PC-3 (cell line): Measurements from ENCODE around the gene CD180. TPM values are rescaled to one million over a fixed set of nuclear protein-coding genes. Genes with fewer than 3 reads are reported as not detected.

ENCODE experiments used
- ATAC-seq: fragments of 200-7000 bp; cut with Tn5 transposase; 2 replicates; pipeline ENCODE4 v1.9.1; 2020; ENCODE audit warnings: mild to moderate bottlenecking, moderate library complexity
- BruUV-seq: library from RNA; stranded (reverse); fragments of 400-500 nt; replicated peaks from 2 replicates; lab custom pipeline; 2021; lab: Mats Ljungman, UMichigan
- CTCF ChIA-PET: fragments of 300-600 bp; sonication (Branson Sonifier 250); formaldehyde crosslinking; loops from one replicate; lab custom pipeline; 2022; ENCODE audit warnings: antibody characterized with exemption; lab: Charles Lee
- POLR2A ChIA-PET: fragments of 300-600 bp; sonication (Branson Sonifier 250); formaldehyde crosslinking; loops from one replicate; lab custom pipeline; 2022; ENCODE audit warnings: antibody characterized with exemption; ENCODE audit not compliant: unreplicated experiment; lab: Charles Lee
- DNase-seq: peaks from one replicate; pipeline ENCODE4 v3.0.0-alpha.2; 2015
- H2AFZ ChIP-seq: fragments of 300-600 bp; sonication (generic); 2 replicates; pipeline ENCODE4 v1.6.0; 2016; ENCODE audit warnings: antibody characterized with exemption, low read length
- H3F3A ChIP-seq: fragments of 300-600 bp; sonication (generic); one replicate; pipeline ENCODE4 v1.6.0; 2017; ENCODE audit warnings: antibody characterized with exemption, low read length, control low read depth, mild to moderate bottlenecking; ENCODE audit not compliant: unreplicated experiment
- H3K27ac ChIP-seq: fragments of 300-600 bp; sonication (generic); 2 replicates; pipeline ENCODE4 v1.5.1; 2016; ENCODE audit warnings: mild to moderate bottlenecking, low read length
- H3K27me3 ChIP-seq: fragments of 300-600 bp; sonication (generic); 2 replicates; pipeline ENCODE4 v1.6.1; 2016; ENCODE audit warnings: low read length, mixed read lengths
- H3K36me3 ChIP-seq: fragments of 300-600 bp; sonication (generic); 2 replicates; pipeline ENCODE4 v1.6.1; 2016; ENCODE audit warnings: low read depth, mixed run types, low read length, mixed read lengths
- H3K4me1 ChIP-seq: fragments of 300-600 bp; sonication (generic); 2 replicates; pipeline ENCODE4 v1.5.1; 2016; ENCODE audit warnings: low read length; ENCODE audit not compliant: insufficient read depth
- H3K4me2 ChIP-seq: fragments of 300-600 bp; sonication (generic); 2 replicates; pipeline ENCODE4 v1.6.0; 2016; ENCODE audit warnings: low read length
- H3K4me3 ChIP-seq: fragments of 300-600 bp; sonication (generic); 2 replicates; pipeline ENCODE4 v1.5.1; 2016; ENCODE audit warnings: mild to moderate bottlenecking, low read length, mixed read lengths
- H3K79me2 ChIP-seq: fragments of 300-600 bp; sonication (generic); 2 replicates; pipeline ENCODE4 v1.6.1; 2017; ENCODE audit warnings: low read length, mixed read lengths
- H3K9ac ChIP-seq: fragments of 300-600 bp; sonication (generic); 2 replicates; pipeline ENCODE4 v1.6.0; 2016; ENCODE audit warnings: mild to moderate bottlenecking, low read length
- H3K9me2 ChIP-seq: fragments of 300-600 bp; sonication (generic); replicated peaks from 2 replicates; pipeline ENCODE4 v1.6.1; 2016; ENCODE audit warnings: mixed run types, low read length, mixed read lengths
- H3K9me3 ChIP-seq: fragments of 300-600 bp; sonication (generic); 2 replicates; pipeline ENCODE4 v1.6.1; 2016; ENCODE audit warnings: low read length, mixed read lengths
- H4K20me1 ChIP-seq: fragments of 300-600 bp; sonication (generic); 2 replicates; pipeline ENCODE4 v1.6.1; 2016; ENCODE audit warnings: low read length, mixed read lengths
- EZH2 ChIP-seq: fragments of 300-600 bp; sonication (generic); IDR thresholded peaks from one replicate; pipeline ENCODE4 v1.6.1; 2017; ENCODE audit warnings: antibody characterized with exemption, mild to moderate bottlenecking, low read length; ENCODE audit not compliant: unreplicated experiment
- EZH2phosphoT487 ChIP-seq: fragments of 300-600 bp; sonication (generic); IDR thresholded peaks from 2 replicates; pipeline ENCODE4 v1.6.1; 2018; ENCODE audit warnings: mild to moderate bottlenecking, antibody characterized with exemption, low read length, borderline replicate concordance
- intact Hi-C: fragments of 100-400 bp; cut with micrococcal nuclease; formaldehyde crosslinking; loops from 2 replicates; pipeline ENCODE4 v1.9.0; 2023
- total RNA-seq: library from RNA; depleted of rRNA; stranded (reverse); fragments of >200 nt; gene quantifications from 2 replicates; pipeline ENCODE4 v1.2.3, GENCODE V29; 2014
- TF ChIP-seq, protein P1 (sequence below): fragments of 300-600 bp; sonication (generic); conservative IDR thresholded peaks from 2 replicates; pipeline ENCODE4 v1.5.1; 2017; ENCODE audit warnings: antibody characterized with exemption, low read depth, mild to moderate bottlenecking, low read length

The CD180 gene
- total RNA-seq, 1 experiment from 2014 or later: not detected

GRCh38 chr5:67192719-67193438 is 3.7 kb downstream of the CD180 start:
- Histone ChIP-seq H4K20me1 (no peaks in the 10 kb centered on the region), H3K4me3 (no peak overlapping the region), H2AFZ (no peak overlapping the region), H3K27ac (no peak overlapping the region), H3K4me1 (0 out of 2 replicates have a peak, but pooled peaks cover 6% of the 10 kb centered on the region), H3K9me2 (no peaks in the 10 kb centered on the region), H3K36me3 (no peaks in the 10 kb centered on the region), H3K9me3 (no peaks in the 10 kb centered on the region), H3K9ac (no peak overlapping the region), H3K27me3 (no peaks in the 10 kb centered on the region), H3K79me2 (no peaks in the 10 kb centered on the region), H3F3A (no peaks in the 10 kb centered on the region), H3K4me2 (no peak overlapping the region)
- BruUV-seq: no TSS peak
- ChIA-PET POLR2A (interaction anchor here (0.6 kb wide), 1 partner anchor 9 kb away, joined by 6 read pairs; no protein-coding TSS in a partner anchor), CTCF (no interaction called here)
- no peak for ATAC-seq
- no peak for DNase-seq
- intact Hi-C loops: no loop called here
- no peak for TF ChIP-seq EZH2phosphoT487
- no peak for TF ChIP-seq EZH2
- TF ChIP-seq, protein P1, sequence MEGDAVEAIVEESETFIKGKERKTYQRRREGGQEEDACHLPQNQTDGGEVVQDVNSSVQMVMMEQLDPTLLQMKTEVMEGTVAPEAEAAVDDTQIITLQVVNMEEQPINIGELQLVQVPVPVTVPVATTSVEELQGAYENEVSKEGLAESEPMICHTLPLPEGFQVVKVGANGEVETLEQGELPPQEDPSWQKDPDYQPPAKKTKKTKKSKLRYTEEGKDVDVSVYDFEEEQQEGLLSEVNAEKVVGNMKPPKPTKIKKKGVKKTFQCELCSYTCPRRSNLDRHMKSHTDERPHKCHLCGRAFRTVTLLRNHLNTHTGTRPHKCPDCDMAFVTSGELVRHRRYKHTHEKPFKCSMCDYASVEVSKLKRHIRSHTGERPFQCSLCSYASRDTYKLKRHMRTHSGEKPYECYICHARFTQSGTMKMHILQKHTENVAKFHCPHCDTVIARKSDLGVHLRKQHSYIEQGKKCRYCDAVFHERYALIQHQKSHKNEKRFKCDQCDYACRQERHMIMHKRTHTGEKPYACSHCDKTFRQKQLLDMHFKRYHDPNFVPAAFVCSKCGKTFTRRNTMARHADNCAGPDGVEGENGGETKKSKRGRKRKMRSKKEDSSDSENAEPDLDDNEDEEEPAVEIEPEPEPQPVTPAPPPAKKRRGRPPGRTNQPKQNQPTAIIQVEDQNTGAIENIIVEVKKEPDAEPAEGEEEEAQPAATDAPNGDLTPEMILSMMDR: no peak

- no peaks in the 10 kb centered on the region for H3F3A ChIP-seq
- H4K20me1 ChIP-seq: no peaks in the 10 kb centered on the region
- no peak overlapping the region for H3K4me3 ChIP-seq
- H3K9me2 ChIP-seq: no peaks in the 10 kb centered on the region
- no peaks in the 10 kb centered on the region for H3K9me3 ChIP-seq
- H3K27ac ChIP-seq: no peak overlapping the region
- DNase-seq (no peak), ATAC-seq (no peak)
- no peaks in the 10 kb centered on the region for H3K79me2 ChIP-seq
- intact Hi-C loops: no loop called here
- no peaks in the 10 kb centered on the region for H3K27me3 ChIP-seq
- CTCF ChIA-PET: no interaction called here
- H3K9ac ChIP-seq: no peak overlapping the region
- POLR2A ChIA-PET: no interaction called here
- H3K4me2 ChIP-seq: no peak overlapping the region
- no peak overlapping the region for H2AFZ ChIP-seq
- H3K36me3 ChIP-seq: no peaks in the 10 kb centered on the region
- no TSS peak for BruUV-seq
- H3K4me1 ChIP-seq: 0 out of 2 replicates have a peak, but pooled peaks cover 6% of the 10 kb centered on the region
- TF ChIP-seq EZH2 (no peak), EZH2phosphoT487 (no peak)
- TF ChIP-seq, protein P1: no peak
Measured at GRCh38 chr5:67190861-67191260, 5.7 kb downstream of the CD180 start.

GRCh38 chr5:67190410-67190809 is 6.2 kb downstream of the CD180 start:
- ChIA-PET POLR2A (no interaction called here), CTCF (no interaction called here)
- H3K79me2 ChIP-seq: no peaks in the 10 kb centered on the region
- no peaks in the 10 kb centered on the region for H3K9me2 ChIP-seq
- TF ChIP-seq, protein P1: no peak
- TF ChIP-seq EZH2phosphoT487: no peak
- TF ChIP-seq EZH2: no peak
- no peaks in the 10 kb centered on the region for H3K36me3 ChIP-seq
- H3F3A ChIP-seq: no peaks in the 10 kb centered on the region
- H3K27me3 ChIP-seq: no peaks in the 10 kb centered on the region
- no peaks in the 10 kb centered on the region for H3K9me3 ChIP-seq
- no peak for DNase-seq
- no peaks in the 10 kb centered on the region for H4K20me1 ChIP-seq
- no peak overlapping the region for H3K4me3 ChIP-seq
- H2AFZ ChIP-seq: no peak overlapping the region
- no peak overlapping the region for H3K4me2 ChIP-seq
- BruUV-seq: no TSS peak
- intact Hi-C loops: no loop called here
- H3K9ac ChIP-seq: no peak overlapping the region
- H3K27ac ChIP-seq: no peak overlapping the region
- 0 out of 2 replicates have a peak, but pooled peaks cover 6% of the 10 kb centered on the region for H3K4me1 ChIP-seq
- no peak for ATAC-seq
